Activated CD4-positive, alpha-beta T cell treated with anti-CD3 and anti-CD28 coated beads for 4 hours (primary cell): ENCODE measurements around the gene DCHS2.

Source experiments
- DNase-seq, 2 donors: peaks; one replicate each; pipeline ENCODE4 v3.0.0-alpha.2; 2020

Gene DCHS2

DNA sequence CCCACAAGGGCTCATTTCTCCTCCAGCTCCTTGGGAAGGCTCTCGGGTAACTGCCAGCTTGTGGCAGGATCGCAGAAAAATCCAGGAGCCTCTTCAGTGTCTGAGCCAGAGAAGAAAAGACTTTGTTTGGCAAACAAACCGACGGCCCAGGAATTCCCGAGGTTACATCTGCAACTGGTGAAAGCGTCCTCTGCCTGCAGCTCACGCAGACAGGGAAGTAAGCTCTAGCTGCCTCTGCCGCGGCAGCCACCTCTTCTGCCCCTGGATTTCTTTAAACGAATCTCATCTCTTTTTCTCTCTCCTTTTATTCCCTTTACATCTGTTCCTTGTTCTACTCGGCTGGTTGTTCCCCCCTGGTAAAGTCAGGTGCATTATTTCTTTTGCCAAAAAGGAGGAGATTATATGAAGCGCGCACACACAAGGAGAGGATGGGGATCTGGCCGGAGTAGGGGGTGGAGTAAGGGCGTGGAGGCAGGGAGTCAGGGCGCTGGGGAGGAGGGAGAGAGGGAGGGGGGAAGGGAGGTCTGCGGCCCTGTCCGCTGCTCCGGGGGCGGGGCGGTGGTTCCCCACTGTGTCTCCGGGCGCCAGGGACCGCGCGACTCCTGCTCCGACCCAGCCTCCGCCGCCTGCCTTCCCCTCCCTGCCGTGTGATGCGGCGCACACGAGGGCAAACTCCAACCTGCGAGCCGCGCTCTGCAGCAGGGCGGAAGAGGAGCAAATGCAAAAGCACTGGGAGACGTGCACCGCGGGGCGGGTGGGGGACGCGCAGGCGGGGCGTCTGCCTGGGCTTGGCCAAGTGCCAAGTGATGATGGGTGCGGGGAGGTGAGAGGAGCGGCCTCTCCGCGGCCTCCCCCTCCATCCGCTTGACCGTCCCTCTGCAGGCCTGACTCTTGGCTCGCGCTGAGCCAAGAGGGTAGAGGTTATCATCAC lies at the start of gene DCHS2:
Gene DCHS2 (minus strand): TSS at position 459 of the 931 bp plus-strand sequence. CDS start 444 bp downstream, at position 15.
- DNase-seq, result no peak

DNA sequence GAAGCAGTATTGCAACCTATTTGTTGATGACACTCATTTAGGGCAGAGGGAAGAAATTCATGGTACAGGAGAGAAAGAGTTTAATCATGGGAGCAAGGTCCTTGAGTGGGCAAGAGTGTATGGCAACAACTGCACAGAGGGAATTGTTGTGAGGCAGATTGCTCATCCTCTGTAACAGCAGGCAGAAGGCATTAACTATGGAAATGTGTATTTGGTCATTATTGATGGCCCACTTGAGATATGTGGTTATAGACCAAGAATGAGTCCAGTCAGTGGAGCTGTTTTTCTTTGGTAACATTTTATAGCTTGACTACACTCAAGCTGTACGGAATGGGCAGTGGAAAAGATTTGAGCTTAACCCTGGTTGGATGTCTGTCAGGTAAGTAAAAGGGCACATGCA lies 42.7 kb upstream of the DCHS2 start:
- no peak for DNase-seq

DNA sequence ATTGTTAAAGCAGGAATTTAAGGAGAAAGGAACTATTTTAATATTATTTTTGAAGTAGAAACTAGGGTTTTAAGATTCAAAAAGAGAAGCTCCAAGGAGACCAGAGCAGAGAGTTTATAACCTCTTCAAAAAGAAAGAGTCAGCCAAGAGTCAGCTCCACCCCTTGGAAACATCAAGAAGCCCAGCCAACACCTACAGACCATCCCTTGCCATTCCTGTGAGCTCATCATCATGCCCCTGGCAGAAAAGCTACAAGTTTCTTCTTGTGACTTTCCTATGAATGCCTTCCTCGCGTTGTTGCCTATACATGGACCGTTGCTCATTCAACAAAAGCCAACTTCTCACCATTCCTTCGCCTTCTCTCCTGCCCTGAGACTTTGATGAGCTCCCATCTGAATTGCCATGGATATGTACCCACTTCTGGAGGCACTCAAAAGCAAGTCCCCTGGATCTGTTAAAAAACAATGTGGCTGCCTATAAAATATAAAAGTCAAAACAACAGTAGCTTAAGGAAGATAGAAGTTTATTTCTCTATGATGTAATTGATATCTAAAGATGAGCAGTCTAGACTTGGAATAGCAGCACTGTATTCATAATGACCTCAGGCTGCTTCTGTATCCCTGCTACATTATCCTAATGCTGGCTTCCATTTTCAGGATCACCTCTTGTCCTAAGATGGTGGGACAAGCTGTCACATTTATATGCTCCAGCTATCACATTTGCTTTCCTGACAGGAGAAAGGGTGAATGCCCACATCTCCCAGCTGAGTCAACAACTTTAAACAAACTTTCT lies 38.3 kb upstream of the DCHS2 start:
- no peak for DNase-seq

DNA sequence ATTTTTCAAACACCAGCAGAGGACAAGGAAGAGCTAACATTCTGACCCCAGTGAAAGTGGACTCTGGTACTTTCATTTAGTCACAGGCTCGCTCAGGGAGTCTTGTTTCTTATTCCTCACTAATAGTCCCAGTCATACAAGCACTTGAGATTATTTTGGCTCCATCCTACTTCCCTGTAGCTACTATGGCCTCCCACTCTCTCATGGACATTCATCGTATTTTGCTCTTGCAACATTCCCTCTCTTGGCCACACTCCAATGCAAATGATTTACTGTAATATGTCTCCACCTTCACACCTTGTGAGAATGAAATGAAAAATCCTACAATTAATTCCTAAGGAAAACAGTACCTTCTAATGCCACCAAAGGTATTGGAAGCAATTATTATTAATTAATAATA lies 37.3 kb upstream of the DCHS2 start:
- no peak for DNase-seq

- DNase-seq, result no peak
These were observed 35.7 kb upstream of the DCHS2 start for GRCh38 chr4:154527308-154527707.

DNA sequence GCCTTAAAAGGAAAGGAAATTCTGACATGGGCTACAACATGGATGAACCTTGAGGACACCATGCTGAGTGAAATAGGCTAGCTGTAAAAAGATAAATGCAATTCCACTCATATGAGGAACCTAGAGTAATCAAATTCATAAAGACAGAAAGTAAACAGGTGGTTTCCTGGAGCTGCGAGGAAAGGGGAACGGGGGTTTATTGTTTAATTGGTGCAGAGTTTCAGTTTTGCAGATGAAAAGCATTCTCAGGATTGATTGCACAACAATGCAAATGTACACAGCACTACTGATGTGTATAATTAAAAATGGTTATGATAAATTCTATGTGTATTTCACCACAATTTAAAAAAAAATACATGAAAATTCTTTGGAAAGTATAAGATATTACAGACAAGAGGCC lies 34.6 kb upstream of the DCHS2 start:
- no peak for DNase-seq

- DNase-seq, result no peak
These were observed 30.0 kb upstream of the DCHS2 start for GRCh38 chr4:154521607-154522006.

DNA sequence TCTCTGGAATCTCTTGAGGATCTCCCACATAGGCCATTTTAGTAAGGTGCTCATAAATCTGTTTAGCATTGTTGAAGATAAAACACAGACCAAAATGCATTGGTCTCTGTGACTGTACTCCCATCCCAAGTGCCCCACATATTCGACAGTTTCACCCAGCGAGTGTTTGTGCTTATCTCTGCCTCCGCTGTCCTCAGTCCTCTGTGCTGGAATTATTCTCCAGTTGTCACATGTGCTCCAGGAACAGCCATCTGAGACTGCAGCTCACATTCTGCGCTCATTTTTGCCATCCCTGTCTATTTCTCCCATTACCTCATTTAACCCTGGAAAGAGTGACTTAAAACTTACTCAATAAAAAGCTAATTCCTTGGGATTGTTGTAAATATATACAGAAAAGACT lies 27.6 kb upstream of the DCHS2 start:
- no peak for DNase-seq

- no peak for DNase-seq
These were observed 26.0 kb upstream of the DCHS2 start for GRCh38 chr4:154517591-154517990.

DNA sequence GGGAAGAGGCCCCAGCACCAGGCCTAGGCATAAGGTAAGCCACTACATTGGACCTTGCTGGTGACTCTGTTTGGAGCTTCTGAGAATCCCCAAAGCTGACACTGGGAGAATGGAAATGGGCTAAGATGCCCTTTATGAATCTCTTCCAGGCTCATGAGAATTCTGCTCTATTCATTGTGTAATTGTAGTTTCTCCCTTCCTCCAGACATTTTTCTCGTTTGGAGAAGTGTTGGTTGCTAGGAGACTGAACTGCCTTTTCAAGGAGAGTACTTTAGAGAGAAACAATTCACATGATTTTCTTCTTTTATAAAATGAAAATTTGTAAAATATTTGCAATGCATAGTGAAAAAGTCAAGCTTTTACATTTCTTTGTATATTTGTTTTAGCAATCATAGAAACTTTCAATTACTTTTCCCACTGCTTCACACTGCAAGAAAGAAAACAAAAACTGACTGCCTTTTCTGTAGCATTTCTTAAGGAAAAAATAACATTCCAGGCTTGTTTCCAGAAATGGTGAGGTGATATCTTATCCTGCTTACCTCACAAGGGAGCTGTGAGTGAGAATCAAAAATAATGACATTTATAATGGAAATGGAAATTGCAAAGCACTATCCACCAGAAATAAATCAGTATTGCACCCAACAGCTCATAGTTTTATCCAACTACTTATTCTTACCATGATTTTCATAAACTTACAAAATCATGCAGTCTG lies 24.9 kb upstream of the DCHS2 start:
- DNase-seq, result no peak

- no peak for DNase-seq
These were observed 20.4 kb upstream of the DCHS2 start for GRCh38 chr4:154511981-154512380.

- DNase-seq, result no peak
These were observed 19.9 kb upstream of the DCHS2 start for GRCh38 chr4:154511548-154511947.

DNA sequence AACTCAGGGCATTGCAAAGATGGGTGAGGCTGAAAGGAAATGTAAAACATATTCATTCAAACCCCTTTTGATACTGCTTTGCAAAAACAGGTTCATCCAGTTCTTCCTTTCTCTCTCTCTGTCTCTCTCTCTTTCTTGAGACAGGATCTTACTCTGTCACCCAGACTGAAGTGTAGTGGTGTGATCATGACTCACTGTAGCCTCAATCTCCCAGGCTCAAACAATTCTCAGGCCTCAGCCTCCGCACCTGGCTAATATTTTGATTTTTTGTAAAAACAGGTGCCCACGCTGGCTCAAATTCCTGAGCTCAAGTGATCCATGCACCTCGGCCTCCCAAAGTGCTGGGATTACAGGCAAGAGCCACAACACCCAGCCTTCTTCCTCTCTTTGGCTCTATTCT lies 15.6 kb upstream of the DCHS2 start:
- no peak for DNase-seq

DNA sequence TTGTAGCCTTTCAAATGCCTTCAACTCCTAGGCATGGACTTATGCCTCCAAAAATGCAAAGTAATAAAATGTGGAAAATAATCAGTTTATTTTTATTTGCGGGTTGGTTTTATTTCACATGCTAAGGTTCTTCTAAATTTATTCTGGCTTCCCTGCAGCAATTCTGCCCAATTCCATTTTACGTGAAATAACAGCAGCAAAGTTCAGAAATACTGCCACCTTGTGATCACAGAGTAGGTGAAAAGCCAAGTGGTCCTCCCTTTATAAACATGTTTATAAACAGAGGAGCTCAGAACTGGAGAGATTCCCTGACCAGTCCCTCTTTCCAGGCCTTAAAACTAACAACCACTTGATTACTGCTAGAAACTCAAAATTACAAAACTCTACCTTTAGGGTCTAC lies 14.7 kb upstream of the DCHS2 start:
- no peak for DNase-seq

DNA sequence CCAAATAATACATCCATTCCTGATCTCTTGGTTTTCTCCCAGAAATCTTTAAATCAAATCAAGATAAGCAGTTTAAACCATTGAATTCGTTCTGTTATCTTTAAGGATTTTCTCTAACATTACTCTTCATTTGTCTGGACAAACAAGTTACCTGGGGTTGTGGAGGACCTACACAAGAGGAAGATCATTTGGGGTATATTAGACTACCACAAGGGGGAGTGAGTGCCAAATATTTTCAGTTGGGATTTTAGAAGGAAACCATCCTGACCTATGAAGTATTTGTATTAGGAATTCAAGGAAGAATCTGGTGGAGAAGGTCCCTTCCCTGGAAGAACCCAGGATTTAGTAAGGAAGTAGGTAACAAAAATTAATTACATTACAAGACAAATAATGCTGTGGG lies 12.0 kb upstream of the DCHS2 start:
- no peak for DNase-seq

- no peak for DNase-seq
These were observed 10.5 kb upstream of the DCHS2 start for GRCh38 chr4:154502111-154502510.

- no peak for DNase-seq
These were observed 6.3 kb upstream of the DCHS2 start for GRCh38 chr4:154497889-154498288.

GRCh38 chr4:154495867-154496266 lies 4.3 kb upstream of the DCHS2 start:
- DNase-seq, result no peak

GRCh38 chr4:154492288-154492687 lies 689 bp upstream of the DCHS2 start:
- no peak for DNase-seq

DNA sequence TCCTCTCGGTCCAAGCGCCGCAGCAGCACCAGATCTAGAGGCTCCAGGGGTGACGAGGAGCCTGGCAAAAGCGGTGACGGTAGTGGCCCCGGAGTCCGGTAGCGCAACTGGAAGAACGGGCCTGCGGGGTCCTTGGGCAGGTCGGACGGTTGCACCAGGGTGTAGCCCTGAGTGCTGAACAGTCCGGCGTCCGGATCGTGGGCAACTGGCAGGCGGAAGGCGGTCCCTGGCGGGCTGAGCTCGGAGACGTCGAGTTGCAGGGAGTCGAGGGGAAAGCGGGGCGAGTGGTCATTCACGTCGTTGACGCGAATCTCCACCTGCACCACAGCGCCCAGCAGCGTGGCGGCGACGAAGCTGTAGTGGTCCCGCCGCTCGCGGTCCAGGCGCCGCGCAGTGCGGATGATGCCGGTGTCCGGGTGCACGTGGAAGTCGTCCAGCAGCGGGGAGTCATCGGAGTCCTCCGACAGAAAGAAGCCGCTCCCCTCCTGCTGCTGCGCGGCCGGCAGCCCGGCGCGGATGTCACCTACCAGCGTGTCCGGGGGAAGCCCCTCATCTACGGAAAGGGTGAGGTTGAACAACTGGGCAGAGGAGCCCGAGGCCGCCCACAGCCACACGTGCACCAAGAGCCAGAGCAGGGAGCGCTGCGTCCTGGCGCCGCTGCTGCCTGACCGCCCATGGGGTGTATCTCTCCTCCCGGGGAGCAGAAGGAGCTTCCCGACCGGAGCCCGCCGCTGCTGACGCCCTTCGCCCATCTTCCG lies 837 bp downstream of the DCHS2 start:
- DNase-seq, result no peak

GRCh38 chr4:154490234-154490582 lies 1.4 kb downstream of the DCHS2 start:
- DNase-seq, result no peak

DNA sequence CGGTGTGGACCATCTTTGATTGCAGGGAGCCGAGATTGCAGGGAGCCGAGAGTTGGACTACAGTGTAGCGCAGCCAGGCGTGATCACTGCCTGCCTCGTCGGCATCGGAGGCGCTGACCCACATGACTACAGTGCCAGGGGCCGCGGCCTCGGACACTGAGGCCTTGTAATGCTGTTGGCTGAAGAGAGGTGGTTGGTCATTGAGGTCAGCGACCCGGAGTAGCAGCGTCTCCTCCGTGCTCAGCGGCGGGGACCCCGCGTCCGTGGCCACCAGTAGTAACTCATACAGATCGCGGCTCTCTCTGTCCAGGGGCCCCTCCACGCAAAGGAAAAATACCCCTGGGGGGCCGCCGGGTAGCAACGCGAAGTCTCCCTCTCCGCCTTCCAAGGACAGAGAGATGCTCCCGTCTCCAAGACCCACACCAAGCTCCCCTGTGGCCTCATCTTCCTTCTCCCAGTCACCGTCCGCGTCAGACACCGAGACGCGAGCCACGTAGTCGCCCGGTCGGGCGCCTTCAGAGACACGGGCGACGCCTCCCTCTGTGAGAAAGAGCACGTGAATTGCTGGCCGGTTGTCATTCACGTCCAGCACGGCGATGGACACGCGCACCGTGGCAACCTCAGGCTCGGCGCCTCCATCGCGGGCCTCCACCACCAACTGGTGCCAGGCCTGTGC lies 1.9 kb downstream of the DCHS2 start:
- DNase-seq, result no peak
